A549 (cell line): ENCODE data around the gene RPTOR. TPM values are rescaled to one million over a fixed set of nuclear protein-coding genes. Genes with fewer than 3 reads are reported as not detected.

Experiments
- ATAC-seq, 2 experiments: fragments of 200-7000 bp in 1 of 2; fragments of >200 bp in 1 of 2; cut with Nextera tagmentation in 1 of 2; cut with Tn5 transposase in 1 of 2; 3 replicates each; pipeline versions ENCODE4 v1.8.0 to v1.9.1; 2018 to 2020; ENCODE audit warnings: mild to moderate bottlenecking in 1 of 2, moderate library complexity in 1 of 2
- CTCF ChIA-PET: fragments of 300-600 bp; sonication (Branson Sonifier 250); formaldehyde crosslinking; extraction: SDS; loops from one replicate; lab custom pipeline; 2021; ENCODE audit warnings: antibody characterized with exemption, inconsistent platforms; lab: Yijun Ruan, JAX
- POLR2A ChIA-PET: fragments of 350-600 bp; formaldehyde crosslinking; extraction: SDS; loops from one replicate; lab custom pipeline; 2021; ENCODE audit warnings: antibody characterized with exemption, inconsistent platforms; lab: Yijun Ruan, JAX
- DNase-seq, 2 experiments: peaks; one replicate each; pipeline versions ENCODE4 v3.0.0 to v3.0.0-alpha.2; 2011 to 2016; ENCODE audit warnings: low read depth in 1 of 2, low spot score in 1 of 2
- FAIRE-seq: peaks from 2 replicates; lab custom pipeline; 2011; peaks lifted over from hg19 to GRCh38; lab: Jason Lieb, UNC
- H3K27ac ChIP-seq, 2 experiments: fragments of >200 bp; sonication (Bioruptor Twin); formaldehyde crosslinking; 3 replicates each; pipeline ENCODE4 v1.5.1; 2016 to 2017
- H3K4me1 ChIP-seq: fragments of >200 bp; sonication (Bioruptor Twin); formaldehyde crosslinking; 3 replicates; pipeline ENCODE4 v1.6.1; 2016
- H3K4me2 ChIP-seq: fragments of >200 bp; sonication (Bioruptor Twin); formaldehyde crosslinking; 3 replicates; pipeline ENCODE4 v1.6.1; 2016
- H3K4me3 ChIP-seq: fragments of >200 bp; sonication (Bioruptor Twin); formaldehyde crosslinking; 3 replicates; pipeline ENCODE4 v1.5.1; 2016
- H3K9me3 ChIP-seq: fragments of >200 bp; sonication (Bioruptor Twin); formaldehyde crosslinking; 3 replicates; pipeline ENCODE4 v1.6.1; 2016
- CBX8 ChIP-seq: fragments of 200-600 bp; sonication (generic); IDR thresholded peaks from 2 replicates; pipeline ENCODE4 v1.6.1; 2016
- CEBPB ChIP-seq, 2 experiments: fragments of >200 bp in 1 of 2; sonication (Bioruptor Twin) in 1 of 2; formaldehyde crosslinking in 1 of 2; IDR thresholded peaks; 2 replicates each; pipeline ENCODE4 v1.6.1; 2012 to 2016
- CHD2 ChIP-seq: fragments of 150-350 bp; IDR thresholded peaks from 2 replicates; pipeline ENCODE4 v1.6.1; 2014; ENCODE audit warnings: low read length; ENCODE audit not compliant: partially characterized antibody
- CHD4 ChIP-seq: fragments of 200-600 bp; sonication (generic); IDR thresholded peaks from 2 replicates; pipeline ENCODE4 v1.6.1; 2016; ENCODE audit warnings: antibody characterized with exemption, mild to moderate bottlenecking, borderline replicate concordance
- ELK1 ChIP-seq: fragments of 150-350 bp; IDR thresholded peaks from 2 replicates; pipeline ENCODE4 v1.6.1; 2014; ENCODE audit warnings: low read depth, mild to moderate bottlenecking, low read length
- ESRRA ChIP-seq: fragments of 150-350 bp; IDR thresholded peaks from 2 replicates; pipeline ENCODE4 v1.6.1; 2014; ENCODE audit warnings: mild to moderate bottlenecking, low read length, borderline replicate concordance
- FOSL2 ChIP-seq, 2 experiments: fragments of 450-650 bp in 1 of 2; fragments of >200 bp in 1 of 2; sonication (Bioruptor Twin) in 1 of 2; formaldehyde crosslinking; IDR thresholded peaks; 2 replicates each; pipeline versions ENCODE4 v1.5.0 to v1.6.1; 2016 to 2020; ENCODE audit warnings: mild to moderate bottlenecking in 1 of 2, moderate library complexity in 1 of 2
- GATA3 ChIP-seq: IDR thresholded peaks from 2 replicates; pipeline ENCODE4 v1.6.1; 2012; ENCODE audit warnings: borderline replicate concordance
- HDAC2 ChIP-seq: fragments of 200-600 bp; sonication (generic); IDR thresholded peaks from 2 replicates; pipeline ENCODE4 v1.6.1; 2016
- HEYL ChIP-seq: fragments of 250-450 bp; sonication (Bioruptor Pico); IDR thresholded peaks from 2 replicates; pipeline ENCODE4 v1.8.0; 2021; ENCODE audit warnings: mild to moderate bottlenecking, moderate library complexity
- HOXA7 ChIP-seq: fragments of 250-450 bp; sonication (Bioruptor Pico); IDR thresholded peaks from 2 replicates; pipeline ENCODE4 v1.5.0; 2020; ENCODE audit warnings: mild to moderate bottlenecking, moderate library complexity
- HOXB13 ChIP-seq: fragments of 250-450 bp; sonication (Bioruptor Pico); IDR thresholded peaks from 2 replicates; pipeline ENCODE4 v1.5.0; 2020; ENCODE audit warnings: low read depth, mild to moderate bottlenecking, moderate library complexity
- HOXB5 ChIP-seq: fragments of 250-450 bp; sonication (Bioruptor Pico); IDR thresholded peaks from 2 replicates; pipeline ENCODE4 v1.5.0; 2020; ENCODE audit warnings: mild to moderate bottlenecking, moderate library complexity
- JUN ChIP-seq, 2 experiments: fragments of >200 bp; sonication (Bioruptor Twin); formaldehyde crosslinking; IDR thresholded peaks; 2 replicates in 1 of 2; 3 replicates in 1 of 2; pipeline ENCODE4 v1.6.1; 2016 to 2017
- JUNB ChIP-seq: fragments of >200 bp; sonication (Bioruptor Twin); formaldehyde crosslinking; IDR thresholded peaks from 2 replicates; pipeline ENCODE4 v1.6.1; 2016
- KDM1A ChIP-seq: fragments of 200-600 bp; sonication (generic); IDR thresholded peaks from 2 replicates; pipeline ENCODE4 v1.6.1; 2016; ENCODE audit warnings: low read depth, mild to moderate bottlenecking
- KDM5A ChIP-seq: fragments of 200-600 bp; sonication (generic); IDR thresholded peaks from 2 replicates; pipeline ENCODE4 v1.6.1; 2016; ENCODE audit warnings: antibody characterized with exemption, mild to moderate bottlenecking
- MYC ChIP-seq: IDR thresholded peaks from 2 replicates; pipeline ENCODE4 v1.6.1; 2012; ENCODE audit warnings: mild to moderate bottlenecking, inconsistent platforms, low read length, improper control_type of control experiment, borderline replicate concordance
- NPAS2 ChIP-seq: fragments of 250-450 bp; sonication (Bioruptor Pico); IDR thresholded peaks from 2 replicates; pipeline ENCODE4 v1.8.0; 2022; ENCODE audit warnings: mild to moderate bottlenecking, moderate library complexity, borderline replicate concordance
- POLR2A ChIP-seq: IDR thresholded peaks from 2 replicates; pipeline ENCODE4 v1.6.1; 2012; ENCODE audit warnings: mild to moderate bottlenecking, low read length
- POLR2AphosphoS2 ChIP-seq: conservative IDR thresholded peaks from 2 replicates; pipeline ENCODE4 v1.6.1; 2012; ENCODE audit warnings: low read length, improper control_type of control experiment, inconsistent platforms
- RCOR1 ChIP-seq: fragments of 150-350 bp; IDR thresholded peaks from 2 replicates; pipeline ENCODE4 v1.6.1; 2014; ENCODE audit warnings: antibody characterized with exemption, low read length, low read depth
- RFX5 ChIP-seq: fragments of 450-650 bp; IDR thresholded peaks from 2 replicates; pipeline ENCODE4 v1.7.1; 2014; ENCODE audit warnings: antibody characterized with exemption, mild to moderate bottlenecking, moderate library complexity
- SREBF2 ChIP-seq: fragments of 450-650 bp; IDR thresholded peaks from 2 replicates; pipeline ENCODE4 v1.6.1; 2014; ENCODE audit warnings: mild to moderate bottlenecking, moderate library complexity
- TFCP2L1 ChIP-seq: fragments of 250-450 bp; sonication (Bioruptor Pico); IDR thresholded peaks from 2 replicates; pipeline ENCODE4 v1.5.0; 2021; ENCODE audit warnings: mild to moderate bottlenecking
- USF2 ChIP-seq: fragments of 450-650 bp; IDR thresholded peaks from 2 replicates; pipeline ENCODE4 v1.6.1; 2014; ENCODE audit warnings: antibody characterized with exemption
- ZFP36 ChIP-seq: fragments of 450-650 bp; IDR thresholded peaks from 2 replicates; pipeline ENCODE4 v1.6.1; 2014; ENCODE audit warnings: borderline replicate concordance; ENCODE audit not compliant: partially characterized antibody
- WGBS: methylation state at CpG from one replicate; pipeline ENCODE4 v1.1.6; 2017; ENCODE audit errors: missing lambda C conversion rate; 5-methylcytosine and 5-hydroxymethylcytosine counted together
- polyA plus RNA-seq, 4 experiments: library from polyadenylated mRNA; depleted of rRNA in 3 of 4; stranded (reverse); fragments of >200 nt; fragmentation: RNase III in 1 of 4; extraction: RNeasy Plus Mini Kit Qiagen cat#74134 plus additional on column Dnase treatment in 1 of 4; gene quantifications; 2 replicates in 3 of 4; 3 replicates in 1 of 4; pipeline ENCODE4 v1.2.3, GENCODE V29; 2011 to 2017
- TF ChIP-seq, protein P1 (sequence below): IDR thresholded peaks from 2 replicates; pipeline ENCODE4 v1.6.1; 2012
- TF ChIP-seq, protein P2 (sequence below): fragments of >200 bp; sonication (Bioruptor Twin); formaldehyde crosslinking; IDR thresholded peaks from 3 replicates; pipeline ENCODE4 v1.6.1; 2016

The RPTOR gene
- polyA plus RNA-seq, 2 of the 4 experiments (the other 2 are of a cell fraction): 10.8 to 27.1 TPM

DNA sequence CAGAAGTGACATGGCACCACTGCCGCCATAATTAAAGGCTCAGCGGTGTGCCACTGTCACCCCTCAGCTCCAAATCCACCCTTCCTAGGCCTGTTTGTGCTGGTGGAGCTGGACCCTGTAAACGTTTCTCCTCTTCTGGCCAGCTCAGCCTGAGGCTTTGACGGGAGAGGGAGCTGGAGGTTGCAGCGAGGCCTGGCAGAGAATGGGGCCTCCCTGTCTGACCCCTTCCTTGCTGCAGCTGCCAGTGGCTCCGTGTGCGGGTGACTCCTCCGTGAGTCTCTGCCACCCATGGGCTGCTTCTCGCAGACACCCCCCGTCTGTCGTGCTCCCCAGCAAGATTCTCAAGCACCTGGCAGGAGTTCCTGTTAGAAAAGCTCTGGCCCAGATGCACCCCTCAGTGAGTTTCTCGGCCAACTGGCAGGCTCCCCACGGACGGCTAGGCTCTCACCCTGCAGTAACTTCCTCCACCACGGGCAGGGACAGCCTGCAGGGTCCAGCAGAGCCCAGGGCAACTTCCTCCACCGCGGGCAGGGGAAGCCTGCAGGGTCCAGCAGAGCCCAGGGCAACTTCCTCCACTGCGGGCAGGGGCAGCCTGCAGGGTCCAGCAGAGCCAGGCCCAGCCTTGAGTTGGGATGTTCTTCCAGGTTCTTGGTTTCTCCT lies 442.3 kb downstream of the RPTOR start:
- H3K4me2 ChIP-seq: no peak overlapping the region
- no peak overlapping the region for H3K27ac ChIP-seq
- TF ChIP-seq NPAS2 (CRISPR knock-in tag): no peak
- no peak for TF ChIP-seq JUNB
- no peak for TF ChIP-seq ZFP36
- TF ChIP-seq FOSL2 (IDR thresholded peaks at IDR 0.05): no peak
- TF ChIP-seq FOSL2 (CRISPR knock-in tag; IDR thresholded peaks at IDR 0.05): no peak
- no peak for TF ChIP-seq ESRRA
- no peak for TF ChIP-seq USF2
- no peak for TF ChIP-seq HOXB13
- TF ChIP-seq SREBF2: no peak
- TF ChIP-seq POLR2AphosphoS2: no peak
- no peak for TF ChIP-seq POLR2A
- TF ChIP-seq HOXA7 (CRISPR knock-in tag): no peak
- no peak for TF ChIP-seq KDM1A
- no peak for TF ChIP-seq HEYL (CRISPR knock-in tag)
- TF ChIP-seq, protein P1, sequence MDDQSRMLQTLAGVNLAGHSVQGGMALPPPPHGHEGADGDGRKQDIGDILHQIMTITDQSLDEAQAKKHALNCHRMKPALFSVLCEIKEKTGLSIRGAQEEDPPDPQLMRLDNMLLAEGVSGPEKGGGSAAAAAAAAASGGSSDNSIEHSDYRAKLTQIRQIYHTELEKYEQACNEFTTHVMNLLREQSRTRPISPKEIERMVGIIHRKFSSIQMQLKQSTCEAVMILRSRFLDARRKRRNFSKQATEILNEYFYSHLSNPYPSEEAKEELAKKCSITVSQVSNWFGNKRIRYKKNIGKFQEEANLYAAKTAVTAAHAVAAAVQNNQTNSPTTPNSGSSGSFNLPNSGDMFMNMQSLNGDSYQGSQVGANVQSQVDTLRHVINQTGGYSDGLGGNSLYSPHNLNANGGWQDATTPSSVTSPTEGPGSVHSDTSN: no peak
- TF ChIP-seq CHD4: no peak
- TF ChIP-seq TFCP2L1 (CRISPR knock-in tag): no peak
- no peak for TF ChIP-seq HOXB5
- TF ChIP-seq KDM5A: no peak
- TF ChIP-seq CEBPB (IDR thresholded peaks at IDR 0.05): no peak
- CTCF ChIA-PET: interaction anchor here (0.9 to 4.2 kb wide), 5 partner anchors 16 to 560 kb away, joined by 3 to 20 read pairs (median 7); no protein-coding TSS in a partner anchor
- H3K9me3 ChIP-seq: no peaks in the 10 kb centered on the region
- WGBS: 77% methylated on average over 17 of the region's 18 CpGs
- POLR2A ChIA-PET: no interaction called here
- ATAC-seq (no peak), DNase-seq (no peak), FAIRE-seq (no peak)
- peaks cover 10% of the 10 kb centered on the region; the same call in 2 of the 3 replicates for H3K4me1 ChIP-seq
- no peak overlapping the region for H3K4me3 ChIP-seq

- ATAC-seq (no peak), FAIRE-seq (no peak), DNase-seq (no peak)
- Histone ChIP-seq H3K27ac (no peak overlapping the region), H3K9me3 (no peaks in the 10 kb centered on the region), H3K4me1 (peaks cover 14% of the 10 kb centered on the region), H3K4me3 (no peak overlapping the region), H3K4me2 (no peak overlapping the region)
- no peak for TF ChIP-seq ZFP36
- TF ChIP-seq USF2: peak; percentile 55; the same call in 1 of the 2 replicates
- ChIA-PET POLR2A (no interaction called here), CTCF (interaction anchor here (0.8 to 4.2 kb wide), 10 partner anchors 9 to 562 kb away, joined by 3 to 19 read pairs (median 5); partner anchors contain the start of gene NPTX1)
- 69% methylated on average over 14 of the region's 16 CpGs for WGBS
Measured at GRCh38 chr17:80987941-80988461, 443.4 kb downstream of the RPTOR start.

GRCh38 chr17:80989586-80989913 lies 444.9 kb downstream of the RPTOR start:
- no peak for DNase-seq
- no peak for ATAC-seq
- Histone ChIP-seq H3K4me1 (peaks cover 20% of the 10 kb centered on the region), H3K9me3 (no peaks in the 10 kb centered on the region), H3K4me2 (peak overlapping the region; percentile 43; the same call in 2 of the 3 replicates), H3K27ac (no peak overlapping the region), H3K4me3 (no peak overlapping the region)
- POLR2A ChIA-PET: interaction anchor here (0.8 kb wide), 1 partner anchor 125 kb away, joined by 5 read pairs; no protein-coding TSS in a partner anchor
- WGBS: 78% methylated on average over 11 of the region's 11 CpGs
- FAIRE-seq: no peak
- CTCF ChIA-PET: interaction anchor here (0.8 to 4.2 kb wide), 6 partner anchors 10 to 113 kb away, joined by 3 to 19 read pairs (median 6); no protein-coding TSS in a partner anchor
- TF ChIP-seq TFCP2L1 (CRISPR knock-in tag) (no peak), MYC (no peak), SREBF2 (no peak), CHD2 (no peak), HDAC2 (no peak), ELK1 (no peak), NPAS2 (CRISPR knock-in tag) (no peak), RFX5 (no peak), GATA3 (no peak), RCOR1 (no peak), POLR2AphosphoS2 (no peak), KDM5A (no peak), HOXB13 (no peak), JUN (IDR thresholded peaks at IDR 0.05) (no peak), CBX8 (no peak)
- TF ChIP-seq, protein P2, sequence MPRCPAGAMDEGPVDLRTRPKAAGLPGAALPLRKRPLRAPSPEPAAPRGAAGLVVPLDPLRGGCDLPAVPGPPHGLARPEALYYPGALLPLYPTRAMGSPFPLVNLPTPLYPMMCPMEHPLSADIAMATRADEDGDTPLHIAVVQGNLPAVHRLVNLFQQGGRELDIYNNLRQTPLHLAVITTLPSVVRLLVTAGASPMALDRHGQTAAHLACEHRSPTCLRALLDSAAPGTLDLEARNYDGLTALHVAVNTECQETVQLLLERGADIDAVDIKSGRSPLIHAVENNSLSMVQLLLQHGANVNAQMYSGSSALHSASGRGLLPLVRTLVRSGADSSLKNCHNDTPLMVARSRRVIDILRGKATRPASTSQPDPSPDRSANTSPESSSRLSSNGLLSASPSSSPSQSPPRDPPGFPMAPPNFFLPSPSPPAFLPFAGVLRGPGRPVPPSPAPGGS: no peak
